GM23338 (cell line): ENCODE data around the gene TAF11L3.
"Not testable (repeated sequence)": the region's sequence is repeated elsewhere in the genome, so short reads cannot be mapped to it uniquely, and the experiment has no call there.

ENCODE experiments used
- CREB1 ChIP-seq: fragments of 250-450 bp; sonication (Bioruptor Pico); IDR thresholded peaks from 2 replicates; pipeline ENCODE4 v1.5.0; 2020; ENCODE audit warnings: low read depth, mild to moderate bottlenecking, moderate library complexity
- EZH2 ChIP-seq: fragments of 200-600 bp; sonication (generic); IDR thresholded peaks from one replicate; pipeline ENCODE4 v1.8.0; 2017; ENCODE audit warnings: antibody characterized with exemption, mild to moderate bottlenecking, low read depth; ENCODE audit not compliant: unreplicated experiment
- EZH2phosphoT487 ChIP-seq: fragments of 200-600 bp; sonication (generic); IDR thresholded peaks from one replicate; pipeline ENCODE4 v1.8.1; 2018; ENCODE audit warnings: antibody characterized with exemption; ENCODE audit not compliant: unreplicated experiment
- JUNB ChIP-seq: IDR thresholded peaks from one replicate; pipeline ENCODE4 v1.6.1; 2016; ENCODE audit warnings: antibody characterized with exemption; ENCODE audit not compliant: unreplicated experiment
- NANOG ChIP-seq: IDR thresholded peaks from 2 replicates; pipeline ENCODE4 v1.6.1; 2016; ENCODE audit warnings: antibody characterized with exemption, borderline replicate concordance
- POLR2AphosphoS5 ChIP-seq: IDR thresholded peaks from 2 replicates; pipeline ENCODE4 v1.6.1; 2016; ENCODE audit warnings: antibody characterized with exemption, low read depth
- STAT1 ChIP-seq: IDR thresholded peaks from one replicate; pipeline ENCODE4 v1.6.1; 2016; ENCODE audit warnings: antibody characterized with exemption; ENCODE audit not compliant: unreplicated experiment
- ZNF114 ChIP-seq: fragments of 250-450 bp; sonication (Bioruptor Pico); IDR thresholded peaks from 2 replicates; pipeline ENCODE4 v1.5.0; 2020; ENCODE audit warnings: mild to moderate bottlenecking, moderate library complexity
- ZNF331 ChIP-seq: fragments of 250-450 bp; sonication (Bioruptor Pico); IDR thresholded peaks from 2 replicates; pipeline ENCODE4 v1.5.0; 2020; ENCODE audit warnings: low read depth, mild to moderate bottlenecking, moderate library complexity
- TF ChIP-seq, protein P1 (sequence below), 2 experiments: fragments of 200-600 bp in 1 of 2; sonication (generic) in 1 of 2; conservative IDR thresholded peaks; 2 replicates each; pipeline versions ENCODE4 v1.5.1 to v1.6.1; 2016 to 2017; ENCODE audit warnings: antibody characterized with exemption in 2 of 2, low read depth in 2 of 2, mild to moderate bottlenecking in 2 of 2, moderate library complexity in 1 of 2
- TF ChIP-seq, protein P2 (sequence below): IDR thresholded peaks from one replicate; pipeline ENCODE4 v1.6.1; 2018; ENCODE audit warnings: antibody characterized with exemption; ENCODE audit not compliant: unreplicated experiment
- TF ChIP-seq, protein P3 (sequence below): IDR thresholded peaks from 2 replicates; pipeline ENCODE4 v1.6.1; 2016; ENCODE audit warnings: antibody characterized with exemption
- TF ChIP-seq, protein P4 (sequence below): fragments of 250-450 bp; sonication (Bioruptor Pico); IDR thresholded peaks from 2 replicates; pipeline ENCODE4 v1.5.0; 2020; ENCODE audit warnings: mild to moderate bottlenecking, moderate library complexity

DNA sequence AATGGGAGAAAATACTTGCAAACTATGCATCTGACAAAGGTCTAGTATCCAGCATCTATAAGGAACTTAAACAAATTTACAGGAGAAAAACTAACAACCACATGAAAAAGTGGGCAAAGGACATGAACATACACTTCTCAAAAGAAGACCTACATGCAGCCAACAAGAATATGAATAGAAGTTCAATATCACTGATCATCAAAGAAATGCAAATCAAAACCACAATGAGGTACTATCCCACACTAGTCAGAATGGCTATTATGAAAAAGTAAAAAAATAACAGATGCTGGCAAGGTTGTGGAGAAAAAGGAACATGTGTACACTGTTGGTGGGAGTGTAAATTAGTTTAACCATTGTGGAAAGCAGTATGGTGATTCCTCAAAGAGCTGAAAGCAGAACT lies 43.1 kb upstream of the TAF11L3 start:
- TF ChIP-seq JUNB; EZH2; POLR2AphosphoS5; CREB1 (CRISPR knock-in tag); STAT1; EZH2phosphoT487; ZNF331 (CRISPR knock-in tag); NANOG; ZNF114 (CRISPR knock-in tag): not testable (repeated sequence)
- TF ChIP-seq, protein P1, sequence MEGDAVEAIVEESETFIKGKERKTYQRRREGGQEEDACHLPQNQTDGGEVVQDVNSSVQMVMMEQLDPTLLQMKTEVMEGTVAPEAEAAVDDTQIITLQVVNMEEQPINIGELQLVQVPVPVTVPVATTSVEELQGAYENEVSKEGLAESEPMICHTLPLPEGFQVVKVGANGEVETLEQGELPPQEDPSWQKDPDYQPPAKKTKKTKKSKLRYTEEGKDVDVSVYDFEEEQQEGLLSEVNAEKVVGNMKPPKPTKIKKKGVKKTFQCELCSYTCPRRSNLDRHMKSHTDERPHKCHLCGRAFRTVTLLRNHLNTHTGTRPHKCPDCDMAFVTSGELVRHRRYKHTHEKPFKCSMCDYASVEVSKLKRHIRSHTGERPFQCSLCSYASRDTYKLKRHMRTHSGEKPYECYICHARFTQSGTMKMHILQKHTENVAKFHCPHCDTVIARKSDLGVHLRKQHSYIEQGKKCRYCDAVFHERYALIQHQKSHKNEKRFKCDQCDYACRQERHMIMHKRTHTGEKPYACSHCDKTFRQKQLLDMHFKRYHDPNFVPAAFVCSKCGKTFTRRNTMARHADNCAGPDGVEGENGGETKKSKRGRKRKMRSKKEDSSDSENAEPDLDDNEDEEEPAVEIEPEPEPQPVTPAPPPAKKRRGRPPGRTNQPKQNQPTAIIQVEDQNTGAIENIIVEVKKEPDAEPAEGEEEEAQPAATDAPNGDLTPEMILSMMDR (conservative IDR thresholded peaks at IDR 0.05; ENCODE audit: low read depth in 2 of 2): not testable (repeated sequence)
- TF ChIP-seq, protein P2, sequence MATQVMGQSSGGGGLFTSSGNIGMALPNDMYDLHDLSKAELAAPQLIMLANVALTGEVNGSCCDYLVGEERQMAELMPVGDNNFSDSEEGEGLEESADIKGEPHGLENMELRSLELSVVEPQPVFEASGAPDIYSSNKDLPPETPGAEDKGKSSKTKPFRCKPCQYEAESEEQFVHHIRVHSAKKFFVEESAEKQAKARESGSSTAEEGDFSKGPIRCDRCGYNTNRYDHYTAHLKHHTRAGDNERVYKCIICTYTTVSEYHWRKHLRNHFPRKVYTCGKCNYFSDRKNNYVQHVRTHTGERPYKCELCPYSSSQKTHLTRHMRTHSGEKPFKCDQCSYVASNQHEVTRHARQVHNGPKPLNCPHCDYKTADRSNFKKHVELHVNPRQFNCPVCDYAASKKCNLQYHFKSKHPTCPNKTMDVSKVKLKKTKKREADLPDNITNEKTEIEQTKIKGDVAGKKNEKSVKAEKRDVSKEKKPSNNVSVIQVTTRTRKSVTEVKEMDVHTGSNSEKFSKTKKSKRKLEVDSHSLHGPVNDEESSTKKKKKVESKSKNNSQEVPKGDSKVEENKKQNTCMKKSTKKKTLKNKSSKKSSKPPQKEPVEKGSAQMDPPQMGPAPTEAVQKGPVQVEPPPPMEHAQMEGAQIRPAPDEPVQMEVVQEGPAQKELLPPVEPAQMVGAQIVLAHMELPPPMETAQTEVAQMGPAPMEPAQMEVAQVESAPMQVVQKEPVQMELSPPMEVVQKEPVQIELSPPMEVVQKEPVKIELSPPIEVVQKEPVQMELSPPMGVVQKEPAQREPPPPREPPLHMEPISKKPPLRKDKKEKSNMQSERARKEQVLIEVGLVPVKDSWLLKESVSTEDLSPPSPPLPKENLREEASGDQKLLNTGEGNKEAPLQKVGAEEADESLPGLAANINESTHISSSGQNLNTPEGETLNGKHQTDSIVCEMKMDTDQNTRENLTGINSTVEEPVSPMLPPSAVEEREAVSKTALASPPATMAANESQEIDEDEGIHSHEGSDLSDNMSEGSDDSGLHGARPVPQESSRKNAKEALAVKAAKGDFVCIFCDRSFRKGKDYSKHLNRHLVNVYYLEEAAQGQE: not testable (repeated sequence)
- TF ChIP-seq, protein P3, sequence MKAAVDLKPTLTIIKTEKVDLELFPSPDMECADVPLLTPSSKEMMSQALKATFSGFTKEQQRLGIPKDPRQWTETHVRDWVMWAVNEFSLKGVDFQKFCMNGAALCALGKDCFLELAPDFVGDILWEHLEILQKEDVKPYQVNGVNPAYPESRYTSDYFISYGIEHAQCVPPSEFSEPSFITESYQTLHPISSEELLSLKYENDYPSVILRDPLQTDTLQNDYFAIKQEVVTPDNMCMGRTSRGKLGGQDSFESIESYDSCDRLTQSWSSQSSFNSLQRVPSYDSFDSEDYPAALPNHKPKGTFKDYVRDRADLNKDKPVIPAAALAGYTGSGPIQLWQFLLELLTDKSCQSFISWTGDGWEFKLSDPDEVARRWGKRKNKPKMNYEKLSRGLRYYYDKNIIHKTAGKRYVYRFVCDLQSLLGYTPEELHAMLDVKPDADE: not testable (repeated sequence)
- TF ChIP-seq, protein P4, sequence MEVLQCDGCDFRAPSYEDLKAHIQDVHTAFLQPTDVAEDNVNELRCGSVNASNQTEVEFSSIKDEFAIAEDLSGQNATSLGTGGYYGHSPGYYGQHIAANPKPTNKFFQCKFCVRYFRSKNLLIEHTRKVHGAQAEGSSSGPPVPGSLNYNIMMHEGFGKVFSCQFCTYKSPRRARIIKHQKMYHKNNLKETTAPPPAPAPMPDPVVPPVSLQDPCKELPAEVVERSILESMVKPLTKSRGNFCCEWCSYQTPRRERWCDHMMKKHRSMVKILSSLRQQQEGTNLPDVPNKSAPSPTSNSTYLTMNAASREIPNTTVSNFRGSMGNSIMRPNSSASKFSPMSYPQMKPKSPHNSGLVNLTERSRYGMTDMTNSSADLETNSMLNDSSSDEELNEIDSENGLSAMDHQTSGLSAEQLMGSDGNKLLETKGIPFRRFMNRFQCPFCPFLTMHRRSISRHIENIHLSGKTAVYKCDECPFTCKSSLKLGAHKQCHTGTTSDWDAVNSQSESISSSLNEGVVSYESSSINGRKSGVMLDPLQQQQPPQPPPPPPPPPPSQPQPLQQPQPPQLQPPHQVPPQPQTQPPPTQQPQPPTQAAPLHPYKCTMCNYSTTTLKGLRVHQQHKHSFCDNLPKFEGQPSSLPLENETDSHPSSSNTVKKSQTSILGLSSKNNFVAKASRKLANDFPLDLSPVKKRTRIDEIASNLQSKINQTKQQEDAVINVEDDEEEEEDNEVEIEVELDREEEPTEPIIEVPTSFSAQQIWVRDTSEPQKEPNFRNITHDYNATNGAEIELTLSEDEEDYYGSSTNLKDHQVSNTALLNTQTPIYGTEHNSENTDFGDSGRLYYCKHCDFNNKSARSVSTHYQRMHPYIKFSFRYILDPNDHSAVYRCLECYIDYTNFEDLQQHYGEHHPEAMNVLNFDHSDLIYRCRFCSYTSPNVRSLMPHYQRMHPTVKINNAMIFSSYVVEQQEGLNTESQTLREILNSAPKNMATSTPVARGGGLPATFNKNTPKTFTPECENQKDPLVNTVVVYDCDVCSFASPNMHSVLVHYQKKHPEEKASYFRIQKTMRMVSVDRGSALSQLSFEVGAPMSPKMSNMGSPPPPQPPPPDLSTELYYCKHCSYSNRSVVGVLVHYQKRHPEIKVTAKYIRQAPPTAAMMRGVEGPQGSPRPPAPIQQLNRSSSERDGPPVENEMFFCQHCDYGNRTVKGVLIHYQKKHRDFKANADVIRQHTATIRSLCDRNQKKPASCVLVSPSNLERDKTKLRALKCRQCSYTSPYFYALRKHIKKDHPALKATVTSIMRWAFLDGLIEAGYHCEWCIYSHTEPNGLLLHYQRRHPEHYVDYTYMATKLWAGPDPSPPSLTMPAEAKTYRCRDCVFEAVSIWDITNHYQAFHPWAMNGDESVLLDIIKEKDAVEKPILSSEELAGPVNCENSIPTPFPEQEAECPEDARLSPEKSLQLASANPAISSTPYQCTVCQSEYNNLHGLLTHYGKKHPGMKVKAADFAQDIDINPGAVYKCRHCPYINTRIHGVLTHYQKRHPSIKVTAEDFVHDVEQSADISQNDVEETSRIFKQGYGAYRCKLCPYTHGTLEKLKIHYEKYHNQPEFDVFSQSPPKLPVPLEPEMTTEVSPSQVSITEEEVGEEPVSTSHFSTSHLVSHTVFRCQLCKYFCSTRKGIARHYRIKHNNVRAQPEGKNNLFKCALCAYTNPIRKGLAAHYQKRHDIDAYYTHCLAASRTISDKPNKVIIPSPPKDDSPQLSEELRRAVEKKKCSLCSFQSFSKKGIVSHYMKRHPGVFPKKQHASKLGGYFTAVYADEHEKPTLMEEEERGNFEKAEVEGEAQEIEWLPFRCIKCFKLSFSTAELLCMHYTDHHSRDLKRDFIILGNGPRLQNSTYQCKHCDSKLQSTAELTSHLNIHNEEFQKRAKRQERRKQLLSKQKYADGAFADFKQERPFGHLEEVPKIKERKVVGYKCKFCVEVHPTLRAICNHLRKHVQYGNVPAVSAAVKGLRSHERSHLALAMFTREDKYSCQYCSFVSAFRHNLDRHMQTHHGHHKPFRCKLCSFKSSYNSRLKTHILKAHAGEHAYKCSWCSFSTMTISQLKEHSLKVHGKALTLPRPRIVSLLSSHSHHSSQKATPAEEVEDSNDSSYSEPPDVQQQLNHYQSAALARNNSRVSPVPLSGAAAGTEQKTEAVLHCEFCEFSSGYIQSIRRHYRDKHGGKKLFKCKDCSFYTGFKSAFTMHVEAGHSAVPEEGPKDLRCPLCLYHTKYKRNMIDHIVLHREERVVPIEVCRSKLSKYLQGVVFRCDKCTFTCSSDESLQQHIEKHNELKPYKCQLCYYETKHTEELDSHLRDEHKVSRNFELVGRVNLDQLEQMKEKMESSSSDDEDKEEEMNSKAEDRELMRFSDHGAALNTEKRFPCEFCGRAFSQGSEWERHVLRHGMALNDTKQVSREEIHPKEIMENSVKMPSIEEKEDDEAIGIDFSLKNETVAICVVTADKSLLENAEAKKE (CRISPR knock-in tag): not testable (repeated sequence)
